Gastrocnemius medialis (tissue), 4 donors: ENCODE results near the gene EGFL6.

Experiments
- CTCF ChIP-seq, 5 experiments: fragments of 450-650 bp in 3 of 5; fragments of 200-600 bp in 2 of 5; sonication (generic) in 2 of 5; IDR thresholded peaks in 4 of 5; conservative IDR thresholded peaks in 1 of 5; 1 replicate in 4 of 5; 2 replicates in 1 of 5; pipeline ENCODE4 v1.5.1; 2016 to 2019; ENCODE audit warnings: antibody characterized with exemption in 5 of 5, mild to moderate bottlenecking in 3 of 5, moderate library complexity in 3 of 5
- POLR2A ChIP-seq, 2 donors: fragments of 450-650 bp; IDR thresholded peaks; one replicate each; pipeline ENCODE4 v1.6.1; 2017; ENCODE audit warnings: antibody characterized with exemption in 2 of 2, mild to moderate bottlenecking in 2 of 2, moderate library complexity in 2 of 2

- no peak for TF ChIP-seq CTCF (IDR thresholded peaks at IDR 0.05 in 4 of 5, conservative IDR thresholded peaks at IDR 0.05 in 1 of 5)
- no peak for TF ChIP-seq POLR2A (IDR thresholded peaks at IDR 0.05)
These were observed 23.7 kb upstream of the EGFL6 start for GRCh38 chrX:13545726-13546125.
